Mucosa of descending colon (tissue), 3 donors: ENCODE measurements around the gene CBX3. TPM values are rescaled to one million over a fixed set of nuclear protein-coding genes. Genes with fewer than 3 reads are reported as not detected.
"Not testable (repeated sequence)": the region's sequence is repeated elsewhere in the genome, so short reads cannot be mapped to it uniquely, and the experiment has no call there.

Source experiments
- ATAC-seq: fragments of 200-7000 bp; cut with Tn5 transposase; one replicate; pipeline ENCODE4 v1.9.1; 2020; ENCODE audit warnings: mild to moderate bottlenecking, moderate library complexity
- DNase-seq, 3 donors: peaks; one replicate each; pipeline ENCODE4 v3.0.0-alpha.2; 2020
- H3K36me3 ChIP-seq: fragments of 200-600 bp; one replicate; pipeline ENCODE4 v1.8.0; 2021; ENCODE audit warnings: low read depth, mild to moderate bottlenecking
- H3K4me1 ChIP-seq: fragments of 200-600 bp; one replicate; pipeline ENCODE4 v1.8.0; 2021; ENCODE audit warnings: low read depth, mild to moderate bottlenecking
- H3K4me3 ChIP-seq: fragments of 200-600 bp; one replicate; pipeline ENCODE4 v1.8.0; 2021; ENCODE audit warnings: mild to moderate bottlenecking
- H3K9me3 ChIP-seq: fragments of 200-600 bp; one replicate; pipeline ENCODE4 v1.8.0; 2021; ENCODE audit warnings: mild to moderate bottlenecking
- intact Hi-C, 2 donors: fragments of 100-400 bp; cut with DNase I in 1 of 2; cut with micrococcal nuclease in 1 of 2; formaldehyde crosslinking; loops; one replicate each; pipeline versions ENCODE4 v1.11.0 to v1.11.1; 2022; cut with DNase I, micrococcal nuclease
- long read RNA-seq, 2 donors: library from polyadenylated mRNA; unstranded; transcript quantifications; one replicate each; pipeline ENCODE4 v2.0.0, GENCODE V29; 2019 to 2021
- total RNA-seq, 3 donors: library from RNA; stranded (reverse); fragmentation: NEBNext Ultra II Directional in 2 of 3; extraction: Animal tissue kit (Norgen Biotek cat#: 25700) in 2 of 3; gene quantifications; one replicate each; pipeline versions ENCODE4 v1.2.1 to v1.2.4, GENCODE V29; 2021 to 2023
- TF ChIP-seq, protein P1 (sequence below): fragments of 200-600 bp; IDR thresholded peaks from one replicate; pipeline ENCODE4 v1.8.0; 2022; ENCODE audit warnings: antibody characterized with exemption, mild to moderate bottlenecking
- donor health status: DM: no; HTN: no; CAD: no; lungs with moderate emphysema.
- donor health status: DM: no; HTN: no; CAD: no.
- donor health status: DM: no; HTN: yes; CAD: no.

The CBX3 gene
- total RNA-seq: 10 to 100 TPM; 61.3 to 93.8 (median 81.4) TPM
- long read RNA-seq, donor 1, transcript CBX3-201 (6 exons, 2,128 nt): minor isoform, 9 of 145 reads
- long read RNA-seq, donor 1, transcript CBX3-202 (6 exons, 1,857 nt): major isoform, 114 of 145 reads
- long read RNA-seq, donor 1, partial matches to known transcripts: 10 of 145 reads
- long read RNA-seq, donor 1, other reads (novel, unspliced or antisense): 10 of 145 reads
- long read RNA-seq, donor 2, transcript CBX3-202 (6 exons, 1,857 nt): major isoform, 53 of 77 reads
- long read RNA-seq, donor 2, partial matches to known transcripts: 12 of 77 reads
- long read RNA-seq, donor 2, other reads (novel, unspliced or antisense): 9 of 77 reads

DNA sequence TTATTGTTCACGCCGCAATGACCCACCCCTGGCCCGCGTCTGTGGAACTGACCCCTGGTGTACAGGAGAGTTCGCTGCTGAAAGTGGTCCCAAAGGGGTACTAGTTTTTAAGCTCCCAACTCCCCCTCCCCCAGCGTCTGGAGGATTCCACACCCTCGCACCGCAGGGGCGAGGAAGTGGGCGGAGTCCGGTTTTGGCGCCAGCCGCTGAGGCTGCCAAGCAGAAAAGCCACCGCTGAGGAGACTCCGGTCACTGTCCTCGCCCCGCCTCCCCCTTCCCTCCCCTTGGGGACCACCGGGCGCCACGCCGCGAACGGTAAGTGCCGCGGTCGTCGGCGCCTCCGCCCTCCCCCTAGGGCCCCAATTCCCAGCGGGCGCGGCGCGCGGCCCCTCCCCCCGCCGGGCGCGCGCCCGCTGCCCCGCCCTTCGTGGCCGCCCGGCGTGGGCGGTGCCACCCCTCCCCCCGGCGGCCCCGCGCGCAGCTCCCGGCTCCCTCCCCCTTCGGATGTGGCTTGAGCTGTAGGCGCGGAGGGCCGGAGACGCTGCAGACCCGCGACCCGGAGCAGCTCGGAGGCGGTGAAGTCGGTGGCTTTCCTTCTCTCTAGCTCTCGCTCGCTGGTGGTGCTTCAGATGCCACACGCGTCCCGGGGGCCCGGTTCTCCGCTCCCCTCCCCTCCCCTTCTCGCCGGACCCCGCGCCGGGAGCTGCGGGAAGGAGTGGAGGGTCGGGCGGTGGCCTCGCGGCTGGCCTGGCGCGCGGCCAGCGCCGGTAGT lies at the start of gene CBX3:
TSS of gene CBX3 (plus strand) at position 499 of the 772 bp plus-strand sequence. CDS start 1,254 bp downstream, outside the sequence.
- intact Hi-C loops: no loop called here
- peak; percentile 78 for ATAC-seq
- TF ChIP-seq, protein P1, sequence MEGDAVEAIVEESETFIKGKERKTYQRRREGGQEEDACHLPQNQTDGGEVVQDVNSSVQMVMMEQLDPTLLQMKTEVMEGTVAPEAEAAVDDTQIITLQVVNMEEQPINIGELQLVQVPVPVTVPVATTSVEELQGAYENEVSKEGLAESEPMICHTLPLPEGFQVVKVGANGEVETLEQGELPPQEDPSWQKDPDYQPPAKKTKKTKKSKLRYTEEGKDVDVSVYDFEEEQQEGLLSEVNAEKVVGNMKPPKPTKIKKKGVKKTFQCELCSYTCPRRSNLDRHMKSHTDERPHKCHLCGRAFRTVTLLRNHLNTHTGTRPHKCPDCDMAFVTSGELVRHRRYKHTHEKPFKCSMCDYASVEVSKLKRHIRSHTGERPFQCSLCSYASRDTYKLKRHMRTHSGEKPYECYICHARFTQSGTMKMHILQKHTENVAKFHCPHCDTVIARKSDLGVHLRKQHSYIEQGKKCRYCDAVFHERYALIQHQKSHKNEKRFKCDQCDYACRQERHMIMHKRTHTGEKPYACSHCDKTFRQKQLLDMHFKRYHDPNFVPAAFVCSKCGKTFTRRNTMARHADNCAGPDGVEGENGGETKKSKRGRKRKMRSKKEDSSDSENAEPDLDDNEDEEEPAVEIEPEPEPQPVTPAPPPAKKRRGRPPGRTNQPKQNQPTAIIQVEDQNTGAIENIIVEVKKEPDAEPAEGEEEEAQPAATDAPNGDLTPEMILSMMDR: no peak
- peak; percentile 92 to 96 (median 93) for DNase-seq
- Histone ChIP-seq H3K36me3 (no peaks in the 10 kb centered on the region), H3K4me1 (peaks cover 31% of the 10 kb centered on the region), H3K4me3 (peak within 1 kb of the TSS; percentile 97), H3K9me3 (no peaks in the 10 kb centered on the region)

DNA sequence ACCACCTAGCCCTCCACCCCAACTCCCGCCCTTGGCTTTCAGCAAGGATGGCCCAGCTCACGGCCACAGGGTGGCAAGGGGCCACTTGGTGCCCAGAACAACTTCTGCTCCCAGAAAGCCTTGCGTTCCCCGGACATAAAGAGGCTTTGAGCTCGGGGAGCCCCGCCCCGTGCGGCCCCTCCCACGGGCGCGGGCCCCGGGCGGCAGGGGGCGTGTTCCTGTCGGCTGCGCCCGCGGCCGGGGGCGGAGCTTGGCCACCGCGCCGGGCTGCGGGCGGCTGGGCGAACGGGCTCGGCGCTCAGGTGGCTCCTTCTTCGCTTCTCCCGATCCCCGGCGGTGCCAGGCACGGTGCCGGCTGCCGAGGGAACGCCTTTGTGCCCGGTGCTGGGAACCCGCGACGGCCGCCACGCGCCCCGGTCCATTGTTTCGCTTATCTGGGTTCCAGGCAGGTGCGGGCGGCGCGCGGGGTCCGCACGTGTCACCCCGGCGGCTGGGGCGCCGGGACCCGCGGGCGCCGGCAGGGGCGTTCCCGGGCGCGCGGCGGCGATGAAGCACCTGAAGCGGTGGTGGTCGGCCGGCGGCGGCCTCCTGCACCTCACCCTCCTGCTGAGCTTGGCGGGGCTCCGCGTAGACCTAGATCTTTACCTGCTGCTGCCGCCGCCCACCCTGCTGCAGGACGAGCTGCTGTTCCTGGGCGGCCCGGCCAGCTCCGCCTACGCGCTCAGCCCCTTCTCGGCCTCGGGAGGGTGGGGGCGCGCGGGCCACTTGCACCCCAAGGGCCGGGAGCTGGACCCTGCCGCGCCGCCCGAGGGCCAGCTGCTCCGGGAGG lies 49.4 kb upstream of the CBX3 start, which contains the start of gene NFE2L3:
TSS of gene NFE2L3 (plus strand) at position 246 of the 829 bp plus-strand sequence. CDS start at position 547, 301 bp downstream.
- intact Hi-C loops: no loop called here
- TF ChIP-seq, protein P1: peak; percentile 26
- Histone ChIP-seq H3K36me3 (no peaks in the 10 kb centered on the region), H3K4me1 (peaks cover 25% of the 10 kb centered on the region), H3K4me3 (peak within 1 kb of the TSS; percentile 36), H3K9me3 (no peaks in the 10 kb centered on the region)
- DNase-seq: peak; percentile 92 to 94 (median 92)
- peak; percentile 90 for ATAC-seq

DNA sequence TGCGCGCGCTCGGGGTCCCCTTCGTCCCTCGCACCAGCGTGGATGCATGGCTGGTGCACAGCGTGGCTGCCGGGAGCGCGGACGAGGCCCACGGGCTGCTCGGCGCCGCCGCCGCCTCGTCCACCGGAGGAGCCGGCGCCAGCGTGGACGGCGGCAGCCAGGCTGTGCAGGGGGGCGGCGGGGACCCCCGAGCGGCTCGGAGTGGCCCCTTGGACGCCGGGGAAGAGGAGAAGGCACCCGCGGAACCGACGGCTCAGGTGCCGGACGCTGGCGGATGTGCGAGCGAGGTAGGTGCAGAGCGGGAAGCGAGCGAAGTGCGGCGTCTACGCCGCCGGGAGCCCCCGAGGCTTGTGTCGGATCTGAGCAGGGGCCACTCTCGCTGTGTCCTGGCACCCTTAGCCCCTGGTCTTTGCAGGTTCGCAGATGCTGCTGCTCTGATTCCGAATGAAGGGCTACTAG lies 48.7 kb upstream of the CBX3 start:
- peak; percentile 42 for ATAC-seq
- Histone ChIP-seq H3K4me3 (peak overlapping the region; percentile 36), H3K4me1 (peaks cover 29% of the 10 kb centered on the region)
- H3K36me3 ChIP-seq, intact Hi-C loops, H3K9me3 ChIP-seq: not testable (repeated sequence)
- DNase-seq: peak in 2 of 3 donors; percentile 68 to 76

DNA sequence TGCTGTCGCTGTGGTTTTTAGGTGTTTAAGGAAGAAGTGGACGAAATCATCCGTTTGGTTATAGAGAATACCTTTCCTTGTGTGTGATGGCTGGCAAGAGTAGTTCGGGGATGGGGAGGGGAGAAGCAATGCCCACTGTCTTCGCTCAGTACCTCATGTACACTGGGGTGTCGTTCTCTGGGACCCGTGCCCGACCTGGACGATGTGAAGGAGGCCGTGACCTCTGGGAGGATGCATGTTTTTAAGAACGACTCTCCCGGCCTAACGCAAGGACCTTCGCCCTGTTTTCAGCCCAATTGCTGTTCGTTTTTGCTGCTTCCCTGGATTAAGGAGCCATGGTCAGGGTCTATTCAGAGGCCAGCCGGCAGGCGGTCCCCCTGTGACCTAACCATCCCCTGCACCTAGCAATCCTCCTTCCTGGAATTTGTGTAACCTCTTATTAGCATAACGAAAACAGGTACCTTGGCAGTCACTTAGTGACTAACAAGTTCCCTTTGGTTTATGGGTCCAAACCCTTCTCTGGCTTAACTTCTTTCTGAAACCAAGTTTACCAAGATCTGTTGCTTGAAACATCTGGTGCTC lies 48.2 kb upstream of the CBX3 start:
- TF ChIP-seq, protein P1: no peak
- peaks cover 34% of the 10 kb centered on the region for H3K4me1 ChIP-seq
- no peaks in the 10 kb centered on the region for H3K9me3 ChIP-seq
- H3K36me3 ChIP-seq: no peaks in the 10 kb centered on the region
- intact Hi-C loops: no loop called here
- ATAC-seq (peak; percentile 5), DNase-seq (peak in 2 of 3 donors; percentile 31 to 50)
- peak overlapping the region; percentile 36 for H3K4me3 ChIP-seq

DNA sequence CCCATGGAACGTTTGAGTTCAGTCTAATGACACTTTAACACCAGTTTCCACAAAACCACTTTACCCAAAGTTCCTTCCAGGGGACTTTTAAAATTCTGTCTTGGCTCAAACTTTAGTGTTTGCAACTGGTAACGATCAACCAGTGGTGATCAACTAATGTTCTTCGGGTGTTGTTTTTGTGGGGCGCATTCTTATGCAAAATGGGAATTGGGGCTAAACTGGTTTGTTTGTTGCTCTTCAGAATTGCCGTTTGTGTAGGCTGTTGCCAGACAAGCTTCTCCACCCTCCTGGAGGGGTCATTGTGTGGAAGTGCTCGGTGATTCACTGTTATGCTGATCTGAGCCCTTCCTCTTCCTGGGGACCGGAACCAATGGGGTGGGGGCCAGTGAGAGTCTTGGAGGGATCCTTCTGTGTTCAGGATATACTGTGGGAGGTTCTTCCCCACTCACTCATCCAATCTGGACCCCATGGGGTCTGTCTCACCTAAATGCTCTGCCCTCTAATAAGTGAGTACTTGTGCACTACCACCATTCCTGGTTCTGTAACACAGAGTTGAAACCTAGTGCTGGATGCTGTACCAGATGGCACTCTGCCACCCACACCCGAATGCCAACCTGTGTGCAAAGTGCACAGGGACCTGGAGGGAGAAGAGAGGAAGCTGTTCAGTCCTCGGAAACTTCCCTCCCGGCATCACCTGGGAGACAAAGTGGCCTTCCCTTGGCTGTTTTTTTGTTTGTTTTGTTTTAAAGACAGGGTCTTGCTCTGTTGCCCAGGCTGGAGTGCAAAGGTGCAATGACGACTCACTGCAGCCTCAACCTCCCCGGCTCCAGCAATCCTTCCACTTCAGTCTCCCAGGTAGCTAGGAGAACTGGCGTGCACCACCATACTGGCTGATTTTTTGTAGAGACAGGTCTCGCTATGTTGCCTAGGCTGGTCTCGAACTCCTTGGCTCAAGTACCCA lies 47.4 kb upstream of the CBX3 start:
- H3K4me1 ChIP-seq: peaks cover 42% of the 10 kb centered on the region

More for the DNA sequence above, 47.4 kb upstream of the CBX3 start:
- H3K9me3 ChIP-seq: no peaks in the 10 kb centered on the region
- intact Hi-C loops: no loop called here
- H3K4me3 ChIP-seq: no peak overlapping the region
- ATAC-seq (peak; percentile 48), DNase-seq (peak; percentile 76 to 81 (median 80))
- H3K36me3 ChIP-seq: no peaks in the 10 kb centered on the region
- TF ChIP-seq, protein P1: no peak
